Activated T-helper 1 cell treated with Interleukin-2 at 50 U/mL for 16 hours (primary cell): ENCODE data around the gene LPXN.

Source experiments
- DNase-seq: peaks from one replicate; pipeline ENCODE4 v3.0.0-alpha.2; 2020; ENCODE audit warnings: low read depth

Gene LPXN

GRCh38 chr11:58524232-58525036 is 51.2 kb downstream of the LPXN start:
- DNase-seq = no peak

GRCh38 chr11:58513747-58514367 is 61.8 kb downstream of the LPXN start:
- DNase-seq = no peak

- no peak for DNase-seq
Observed at GRCh38 chr11:58511636-58512035, 64.0 kb downstream of the LPXN start.

GRCh38 chr11:58509748-58510147 is 65.9 kb downstream of the LPXN start:
- DNase-seq = no peak

- DNase-seq = no peak
Observed at GRCh38 chr11:58508814-58509213, 66.8 kb downstream of the LPXN start.

- DNase-seq = no peak
Observed at GRCh38 chr11:58508005-58508404, 67.7 kb downstream of the LPXN start, which contains the start of gene OR5B21. Gene OR5B21, minus strand, starts transcription at chr11:58508105. Its CDS starts 0 bp downstream, at chr11:58508105.

GRCh38 chr11:58507355-58507754 is 68.3 kb downstream of the LPXN start:
- no peak for DNase-seq

GRCh38 chr11:58506935-58507334 is 68.7 kb downstream of the LPXN start:
- no peak for DNase-seq

GRCh38 chr11:58505849-58506248 is 69.8 kb downstream of the LPXN start:
- no peak for DNase-seq

- no peak for DNase-seq
Observed at GRCh38 chr11:58504232-58504631, 71.4 kb downstream of the LPXN start.

- DNase-seq = no peak
Observed at GRCh38 chr11:58503361-58503856, 72.2 kb downstream of the LPXN start.

- no peak for DNase-seq
Observed at GRCh38 chr11:58502004-58502403, 73.7 kb downstream of the LPXN start.

GRCh38 chr11:58498464-58498863 is 77.2 kb downstream of the LPXN start:
- DNase-seq = no peak

GRCh38 chr11:58497951-58498350 is 77.7 kb downstream of the LPXN start:
- DNase-seq = no peak

GRCh38 chr11:58495906-58496305 is 79.8 kb downstream of the LPXN start:
- no peak for DNase-seq

- no peak for DNase-seq
Observed at GRCh38 chr11:58494101-58494500, 81.6 kb downstream of the LPXN start.

GRCh38 chr11:58493676-58494075 is 82.0 kb downstream of the LPXN start:
- no peak for DNase-seq

GRCh38 chr11:58490827-58491226 is 84.8 kb downstream of the LPXN start:
- no peak for DNase-seq

- no peak for DNase-seq
Observed at GRCh38 chr11:58487170-58487569, 88.5 kb downstream of the LPXN start.

GRCh38 chr11:58485961-58486360 is 89.7 kb downstream of the LPXN start:
- no peak for DNase-seq
